Testis (tissue), 2 donors: Measurements from ENCODE around the gene FBH1.

Experiments used
- CTCF ChIP-seq, 3 experiments: fragments of 450-650 bp in 2 of 3; fragments of 200-600 bp in 1 of 3; sonication (generic) in 1 of 3; IDR thresholded peaks; one replicate each; pipeline ENCODE4 v1.5.1; 2016 to 2019; ENCODE audit warnings: antibody characterized with exemption in 3 of 3, mild to moderate bottlenecking in 2 of 3, moderate library complexity in 1 of 3
- POLR2A ChIP-seq: fragments of 450-650 bp; IDR thresholded peaks from one replicate; pipeline ENCODE4 v1.6.1; 2017; ENCODE audit warnings: antibody characterized with exemption, mild to moderate bottlenecking, moderate library complexity

GRCh38 chr10:5938291-5938690 lies 48.2 kb downstream of the FBH1 start:
- TF ChIP-seq CTCF (IDR thresholded peaks at IDR 0.05) (no peak), POLR2A (no peak)
